ENCODE measurements around the gene PLXNA1.

DNA sequence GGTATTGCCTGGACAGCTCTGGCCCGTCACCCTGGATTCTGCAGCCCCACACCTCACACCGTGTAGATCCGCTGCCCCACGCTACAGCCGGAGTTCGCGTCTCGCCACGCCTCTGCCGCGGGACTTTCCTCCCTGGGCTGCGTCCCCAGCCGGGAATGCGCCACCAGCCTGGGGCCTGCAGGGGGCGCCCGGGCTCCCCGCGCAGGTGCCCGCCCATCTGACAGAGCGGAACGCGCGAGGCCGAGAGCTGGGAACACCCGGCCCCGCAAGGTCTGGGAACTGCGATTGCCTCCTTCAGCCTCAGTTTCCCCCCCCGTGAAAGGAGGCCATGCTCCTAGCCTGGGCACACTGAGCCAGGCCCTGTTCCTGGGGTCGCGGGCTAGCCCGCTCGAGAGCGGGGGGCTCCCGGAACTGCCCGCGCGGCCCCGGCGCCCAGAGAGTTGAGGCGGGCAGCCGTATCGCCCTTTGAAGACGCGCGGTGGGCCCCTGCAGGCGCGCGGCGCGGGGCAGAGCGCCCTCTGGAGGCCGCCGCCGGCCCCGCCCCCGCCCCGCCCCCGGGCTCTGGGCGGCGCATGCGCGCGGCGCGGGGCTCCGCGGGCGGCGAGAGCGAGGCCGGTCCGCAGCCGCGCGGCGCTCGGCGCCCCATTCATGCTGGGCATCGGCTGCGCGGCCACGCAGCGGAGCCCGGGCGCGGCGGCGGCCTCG, at the start of gene PLXNA1:
- TF ChIP-seq, protein P1, sequence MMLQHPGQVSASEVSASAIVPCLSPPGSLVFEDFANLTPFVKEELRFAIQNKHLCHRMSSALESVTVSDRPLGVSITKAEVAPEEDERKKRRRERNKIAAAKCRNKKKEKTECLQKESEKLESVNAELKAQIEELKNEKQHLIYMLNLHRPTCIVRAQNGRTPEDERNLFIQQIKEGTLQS (IDR thresholded peaks at IDR 0.05): no peak
- TF ChIP-seq SP1 (IDR thresholded peaks at IDR 0.05) (peak; percentile 19), CTCF (IDR thresholded peaks at IDR 0.05; ENCODE audit: low read depth, low read length, missing input control) (peak; percentile 83), RAD21 (IDR thresholded peaks at IDR 0.05) (peak; percentile 68 to 78), TAF1 (conservative IDR thresholded peaks at IDR 0.05) (no peak), EGR1 (IDR thresholded peaks at IDR 0.05; ENCODE audit: low read depth in 2 of 2) (no peak), REST (IDR thresholded peaks at IDR 0.05) (no peak), JUND (IDR thresholded peaks at IDR 0.05) (no peak), YY1 (IDR thresholded peaks at IDR 0.05) (no peak), GABPA (IDR thresholded peaks at IDR 0.05 in 1 of 2, conservative IDR thresholded peaks at IDR 0.05 in 1 of 2) (no peak), HNF4G (IDR thresholded peaks at IDR 0.05) (no peak), NR2F2 (IDR thresholded peaks at IDR 0.05) (no peak)
- TF ChIP-seq, protein P2, sequence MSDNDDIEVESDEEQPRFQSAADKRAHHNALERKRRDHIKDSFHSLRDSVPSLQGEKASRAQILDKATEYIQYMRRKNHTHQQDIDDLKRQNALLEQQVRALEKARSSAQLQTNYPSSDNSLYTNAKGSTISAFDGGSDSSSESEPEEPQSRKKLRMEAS (IDR thresholded peaks at IDR 0.05): no peak
